ENCODE results near the gene VTN. TPM values are rescaled to one million over a fixed set of nuclear protein-coding genes. Genes with fewer than 3 reads are reported as not detected.

The VTN gene
- total and polyA plus RNA-seq, 2 experiments from 2014 or later: 0.34 TPM; not detected in 1

GRCh38 chr17:28346746-28347246 lies 23.3 kb downstream of the VTN start:
- Histone ChIP-seq H3K9me3 (ENCODE audit: low read depth) (no peaks in the 10 kb centered on the region), H3K9ac (peak overlapping the region; percentile 11; the same call in 1 of the 2 replicates), H3F3A (ENCODE audit: insufficient read depth) (peaks cover 60% of the 10 kb centered on the region), H3K36me3 (ENCODE audit: low read depth) (peaks cover 50% of the 10 kb centered on the region), H3K27ac (peak overlapping the region; percentile 73), H3K27me3 (replicated peaks; ENCODE audit: insufficient read depth) (no peaks in the 10 kb centered on the region), H3K4me3 (no peak overlapping the region), H3K4me1 (ENCODE audit: insufficient read depth) (peaks cover 24% of the 10 kb centered on the region), H3K4me2 (ENCODE audit: unreplicated experiment) (peak overlapping the region; percentile 19), H3K79me2 (ENCODE audit: insufficient read depth) (peaks cover 4% of the 10 kb centered on the region), H2AFZ (no peak overlapping the region), H4K20me1 (ENCODE audit: insufficient read depth) (no peaks in the 10 kb centered on the region), H3K9me2 (ENCODE audit: insufficient read depth) (no peaks in the 10 kb centered on the region)
- no peak for TF ChIP-seq EZH2 (IDR thresholded peaks at IDR 0.05; ENCODE audit: insufficient read depth, poor library complexity, severe bottlenecking)
- TF ChIP-seq EZH2phosphoT487 (IDR thresholded peaks at IDR 0.05; ENCODE audit: insufficient read depth, low read depth): no peak
- WGBS, 2 experiments (ENCODE audit: low coverage in 1 of 2, low lambda C conversion rate in 2 of 2, missing lambda C conversion rate in 2 of 2): 71 to 81% methylated on average over 7 of the region's 7 CpGs
- in situ Hi-C loops (cut with MboI): no loop called here
- no peak for DNase-seq

GRCh38 chr17:28346199-28346580 lies 23.9 kb downstream of the VTN start:
- Histone ChIP-seq H3K4me3 (no peak overlapping the region), H3F3A (ENCODE audit: insufficient read depth) (peaks cover 60% of the 10 kb centered on the region), H3K9me3 (ENCODE audit: low read depth) (no peaks in the 10 kb centered on the region), H2AFZ (no peak overlapping the region), H3K27me3 (replicated peaks; ENCODE audit: insufficient read depth) (no peaks in the 10 kb centered on the region), H4K20me1 (ENCODE audit: insufficient read depth) (no peaks in the 10 kb centered on the region), H3K79me2 (ENCODE audit: insufficient read depth) (peaks cover 7% of the 10 kb centered on the region), H3K9ac (peak overlapping the region; percentile 11; the same call in 1 of the 2 replicates), H3K4me1 (ENCODE audit: insufficient read depth) (peaks cover 24% of the 10 kb centered on the region), H3K36me3 (ENCODE audit: low read depth) (peaks cover 50% of the 10 kb centered on the region), H3K27ac (peak overlapping the region; percentile 73), H3K9me2 (ENCODE audit: insufficient read depth) (no peaks in the 10 kb centered on the region), H3K4me2 (ENCODE audit: unreplicated experiment) (peak overlapping the region; percentile 19)
- no peak for TF ChIP-seq EZH2phosphoT487 (IDR thresholded peaks at IDR 0.05; ENCODE audit: insufficient read depth, low read depth)
- no peak for TF ChIP-seq EZH2 (IDR thresholded peaks at IDR 0.05; ENCODE audit: insufficient read depth, poor library complexity, severe bottlenecking)
- DNase-seq: no peak
- WGBS, 2 experiments (ENCODE audit: low coverage in 1 of 2, low lambda C conversion rate in 2 of 2, missing lambda C conversion rate in 2 of 2): 94 to 98% methylated on average over 2 of the region's 2 CpGs
- in situ Hi-C loops (cut with MboI): no loop called here

GRCh38 chr17:28345419-28346198 lies 24.5 kb downstream of the VTN start:
- Histone ChIP-seq H3K9ac (peak overlapping the region; percentile 11; the same call in 1 of the 2 replicates), H3K4me3 (no peak overlapping the region), H2AFZ (no peak overlapping the region), H4K20me1 (ENCODE audit: insufficient read depth) (no peaks in the 10 kb centered on the region), H3K79me2 (ENCODE audit: insufficient read depth) (peaks cover 9% of the 10 kb centered on the region), H3K9me2 (ENCODE audit: insufficient read depth) (no peaks in the 10 kb centered on the region), H3K4me2 (ENCODE audit: unreplicated experiment) (no peak overlapping the region), H3F3A (ENCODE audit: insufficient read depth) (peaks cover 60% of the 10 kb centered on the region), H3K27me3 (replicated peaks; ENCODE audit: insufficient read depth) (no peaks in the 10 kb centered on the region), H3K9me3 (ENCODE audit: low read depth) (no peaks in the 10 kb centered on the region), H3K4me1 (ENCODE audit: insufficient read depth) (peaks cover 24% of the 10 kb centered on the region), H3K36me3 (ENCODE audit: low read depth) (peaks cover 51% of the 10 kb centered on the region), H3K27ac (peak overlapping the region; percentile 73)
- no peak for DNase-seq
- 82 to 87% methylated on average over 12 to 13 of the region's 13 CpGs for WGBS, 2 experiments (ENCODE audit: low coverage in 1 of 2, low lambda C conversion rate in 2 of 2, missing lambda C conversion rate in 2 of 2)
- no peak for TF ChIP-seq EZH2 (IDR thresholded peaks at IDR 0.05; ENCODE audit: insufficient read depth, poor library complexity, severe bottlenecking)
- no peak for TF ChIP-seq EZH2phosphoT487 (IDR thresholded peaks at IDR 0.05; ENCODE audit: insufficient read depth, low read depth)
- in situ Hi-C loops (cut with MboI): no loop called here

- H3K4me3 ChIP-seq: no peak overlapping the region
- H3F3A ChIP-seq (ENCODE audit: insufficient read depth): peaks cover 48% of the 10 kb centered on the region
- H3K9me3 ChIP-seq (ENCODE audit: low read depth): no peaks in the 10 kb centered on the region
- no peak overlapping the region for H2AFZ ChIP-seq
- H3K9ac ChIP-seq: no peak overlapping the region
- TF ChIP-seq EZH2 (IDR thresholded peaks at IDR 0.05; ENCODE audit: insufficient read depth, poor library complexity, severe bottlenecking) (no peak), EZH2phosphoT487 (IDR thresholded peaks at IDR 0.05; ENCODE audit: insufficient read depth, low read depth) (no peak)
- 90 to 92% methylated on average over 18 to 19 of the region's 19 CpGs for WGBS, 2 experiments (ENCODE audit: low coverage in 1 of 2, low lambda C conversion rate in 2 of 2, missing lambda C conversion rate in 2 of 2)
- H4K20me1 ChIP-seq (ENCODE audit: insufficient read depth): no peaks in the 10 kb centered on the region
- H3K79me2 ChIP-seq (ENCODE audit: insufficient read depth): peaks cover 20% of the 10 kb centered on the region
- no peak for DNase-seq
- H3K9me2 ChIP-seq (ENCODE audit: insufficient read depth): no peaks in the 10 kb centered on the region
- H3K4me2 ChIP-seq (ENCODE audit: unreplicated experiment): no peak overlapping the region
- in situ Hi-C loops (cut with MboI): no loop called here
- H3K36me3 ChIP-seq (ENCODE audit: low read depth): peaks cover 44% of the 10 kb centered on the region
- 0 out of 2 replicates have a peak overlapping the region, but pooled peaks have one; percentile 73 for H3K27ac ChIP-seq
- peaks cover 24% of the 10 kb centered on the region for H3K4me1 ChIP-seq (ENCODE audit: insufficient read depth)
- no peaks in the 10 kb centered on the region for H3K27me3 ChIP-seq (replicated peaks; ENCODE audit: insufficient read depth)
Observed at GRCh38 chr17:28344435-28344901, 25.6 kb downstream of the VTN start.

All from GM23248 (cell line).